ENCODE measurements around the gene VWA1. TPM values are rescaled to one million over a fixed set of nuclear protein-coding genes. Genes with fewer than 3 reads are reported as not detected.

Gene VWA1
- total RNA-seq, 4 donors from 2014 or later: 29.4 to 82.0 (median 51.6) TPM

DNA sequence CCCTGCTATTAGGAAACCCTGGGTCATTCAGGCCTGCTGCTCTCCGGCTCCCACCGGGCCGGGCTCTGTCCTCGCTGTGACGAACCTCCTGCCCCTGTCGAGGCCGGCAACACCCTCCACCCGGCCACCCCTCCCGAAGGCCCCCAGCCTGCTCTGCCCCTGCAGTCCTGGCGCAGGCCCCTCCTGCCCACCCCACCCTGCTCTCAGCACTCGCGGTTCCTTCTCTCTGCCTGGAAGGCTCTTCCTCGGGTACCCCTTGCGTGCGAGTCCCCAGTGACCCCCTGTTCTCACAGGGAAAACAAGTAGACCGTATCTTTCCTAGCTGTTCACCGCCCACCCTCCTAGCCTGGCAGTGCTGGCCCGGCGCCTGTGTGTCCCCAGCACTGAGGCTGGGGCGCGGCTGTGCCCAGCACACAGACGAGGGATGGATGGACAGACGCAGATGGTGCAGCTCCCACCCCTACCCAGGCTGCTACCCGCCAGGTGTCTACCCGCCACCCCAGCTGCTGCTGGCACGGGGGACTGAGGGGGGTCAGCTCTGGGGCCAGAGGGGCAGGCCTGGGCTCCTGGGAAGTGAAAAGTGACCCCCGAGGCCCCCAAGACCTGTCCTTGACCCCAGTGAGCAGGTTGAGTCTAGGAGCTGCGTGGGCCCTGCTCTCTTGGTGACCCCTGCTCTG, 3.1 kb upstream of the VWA1 start:
- intact Hi-C loops (cut with DNase I; ENCODE audit: low total_unique reads) (no loop called here), in situ Hi-C loops (cut with MboI; ENCODE audit: low pct_ligation_motif_present in 1 of 4, low pct_unique_long_range_greater_than_20kb in 1 of 4, low sequenced_read_pairs in 3 of 4) (no loop called here)
- no peak overlapping the region for H3K4me3 ChIP-seq

DNA sequence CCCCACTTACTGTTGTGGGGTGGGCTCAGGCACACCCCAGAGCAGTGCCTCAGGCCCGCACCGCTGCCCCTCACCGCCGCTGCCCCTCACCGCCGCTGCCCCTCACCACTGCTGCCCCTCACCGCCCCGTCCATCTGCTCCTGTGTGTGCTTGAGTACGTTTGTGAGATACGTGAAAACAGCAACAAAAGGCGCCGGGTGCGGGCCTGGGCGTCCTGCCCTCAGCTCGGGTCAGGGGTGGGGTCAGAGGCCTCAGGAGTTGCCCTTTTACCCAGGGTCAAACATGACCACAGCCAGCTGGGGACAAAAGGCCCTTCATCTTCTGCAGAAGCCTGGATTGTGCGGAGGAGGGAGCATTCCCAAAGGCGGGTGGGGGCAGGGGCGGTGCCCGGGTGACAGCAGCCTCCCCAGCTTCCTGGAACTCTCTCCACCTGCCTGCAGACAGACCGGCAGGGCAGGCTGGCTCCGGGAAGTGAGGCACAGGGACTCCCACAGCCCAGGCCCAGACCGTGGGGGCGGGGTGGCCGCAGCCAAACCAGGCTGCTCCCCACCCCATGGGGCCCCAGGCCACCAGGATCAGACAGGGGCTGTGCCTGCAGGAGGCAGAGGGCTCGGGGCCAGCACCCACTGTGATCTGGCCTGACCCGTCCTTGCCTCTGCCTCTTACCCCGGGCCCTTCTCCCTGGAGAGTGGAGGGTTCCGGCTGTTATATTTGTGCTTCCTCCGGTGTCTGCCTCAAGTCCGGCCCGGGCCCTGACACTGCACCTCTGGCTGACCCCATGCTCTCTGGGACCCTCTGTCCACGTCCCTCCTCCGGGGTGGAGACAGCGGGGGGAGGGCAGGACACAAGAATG, 2.3 kb upstream of the VWA1 start:
- no peaks in the 10 kb centered on the region for H3K9me3 ChIP-seq
- H3K27ac ChIP-seq: peak overlapping the region; percentile 88 to 96 (median 94)
- peak; percentile 93 for DNase-seq
- H3K36me3 ChIP-seq: no peaks in the 10 kb centered on the region
- intact Hi-C loops (cut with DNase I; ENCODE audit: low total_unique reads) (no loop called here), in situ Hi-C loops (cut with MboI; ENCODE audit: low pct_ligation_motif_present in 1 of 4, low pct_unique_long_range_greater_than_20kb in 1 of 4, low sequenced_read_pairs in 3 of 4) (no loop called here)
- H3K27me3 ChIP-seq: peaks cover 1% of the 10 kb centered on the region
- peaks cover 73 to 86% (median 83%) of the 10 kb centered on the region in 4 donors for H3K4me1 ChIP-seq
- H3K4me3 ChIP-seq: peak overlapping the region in 2 of 4 donors; percentile 17
- TF ChIP-seq POLR2AphosphoS5 (IDR thresholded peaks at IDR 0.05): peak; percentile 88 to 90 (median 90)
- TF ChIP-seq, protein P1, sequence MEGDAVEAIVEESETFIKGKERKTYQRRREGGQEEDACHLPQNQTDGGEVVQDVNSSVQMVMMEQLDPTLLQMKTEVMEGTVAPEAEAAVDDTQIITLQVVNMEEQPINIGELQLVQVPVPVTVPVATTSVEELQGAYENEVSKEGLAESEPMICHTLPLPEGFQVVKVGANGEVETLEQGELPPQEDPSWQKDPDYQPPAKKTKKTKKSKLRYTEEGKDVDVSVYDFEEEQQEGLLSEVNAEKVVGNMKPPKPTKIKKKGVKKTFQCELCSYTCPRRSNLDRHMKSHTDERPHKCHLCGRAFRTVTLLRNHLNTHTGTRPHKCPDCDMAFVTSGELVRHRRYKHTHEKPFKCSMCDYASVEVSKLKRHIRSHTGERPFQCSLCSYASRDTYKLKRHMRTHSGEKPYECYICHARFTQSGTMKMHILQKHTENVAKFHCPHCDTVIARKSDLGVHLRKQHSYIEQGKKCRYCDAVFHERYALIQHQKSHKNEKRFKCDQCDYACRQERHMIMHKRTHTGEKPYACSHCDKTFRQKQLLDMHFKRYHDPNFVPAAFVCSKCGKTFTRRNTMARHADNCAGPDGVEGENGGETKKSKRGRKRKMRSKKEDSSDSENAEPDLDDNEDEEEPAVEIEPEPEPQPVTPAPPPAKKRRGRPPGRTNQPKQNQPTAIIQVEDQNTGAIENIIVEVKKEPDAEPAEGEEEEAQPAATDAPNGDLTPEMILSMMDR (IDR thresholded peaks at IDR 0.05): no peak
- peak; percentile 93 for TF ChIP-seq EP300 (IDR thresholded peaks at IDR 0.05; ENCODE audit: low read depth)
- TF ChIP-seq POLR2A (IDR thresholded peaks at IDR 0.05): peak; percentile 87
- WGBS, 2 donors (ENCODE audit: low coverage in 1 of 2): 38% methylated on average over 32 of the region's 34 CpGs; no CpG with 5 or more reads in 1 of the 2 donors

More for the DNA sequence above, 3.1 kb upstream of the VWA1 start:
- whole genome bisulfite sequencing, 2 donors (ENCODE audit: low coverage in 1 of 2): 59% methylated on average over 28 of the region's 28 CpGs; no CpG with 5 or more reads in 1 of the 2 donors
- Histone ChIP-seq H3K27me3 (peaks cover 6% of the 10 kb centered on the region), H3K4me1 (peaks cover 67 to 80% (median 76%) of the 10 kb centered on the region in 4 donors), H3K36me3 (no peaks in the 10 kb centered on the region), H3K9me3 (no peaks in the 10 kb centered on the region), H3K27ac (peak overlapping the region; percentile 88 to 96 (median 94))
- DNase-seq: no peak
- TF ChIP-seq, protein P1 (IDR thresholded peaks at IDR 0.05): no peak
- TF ChIP-seq POLR2A (IDR thresholded peaks at IDR 0.05) (no peak), EP300 (IDR thresholded peaks at IDR 0.05; ENCODE audit: low read depth) (no peak), POLR2AphosphoS5 (IDR thresholded peaks at IDR 0.05) (no peak)

DNA sequence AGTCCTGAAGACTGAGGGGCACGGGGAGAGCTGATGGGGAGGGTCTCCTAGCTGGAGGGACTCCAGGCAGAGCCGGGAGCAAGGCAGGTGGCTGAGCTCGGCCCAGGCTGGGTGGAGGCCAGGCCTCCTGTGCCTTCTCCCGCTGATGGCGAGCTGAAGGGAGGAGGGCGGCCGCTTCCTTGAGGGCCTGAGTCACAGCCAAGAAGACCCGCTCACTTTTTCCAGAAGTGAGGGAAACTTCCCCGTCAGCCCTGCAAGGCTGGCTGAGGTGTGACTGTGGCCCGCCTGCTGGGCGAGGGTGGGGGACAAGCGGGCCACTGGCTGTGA, 1.7 kb upstream of the VWA1 start:
- peaks cover 73 to 92% (median 88%) of the 10 kb centered on the region in 4 donors for H3K4me1 ChIP-seq
- no peaks in the 10 kb centered on the region for H3K9me3 ChIP-seq
- WGBS, 2 donors (ENCODE audit: low coverage in 1 of 2): 0 to 36% methylated on average over 1 to 9 of the region's 12 CpGs
- TF ChIP-seq, protein P1 (IDR thresholded peaks at IDR 0.05): no peak
- intact Hi-C loops (cut with DNase I; ENCODE audit: low total_unique reads): no loop called here
- no peaks in the 10 kb centered on the region for H3K36me3 ChIP-seq
- no peaks in the 10 kb centered on the region for H3K27me3 ChIP-seq
- H3K4me3 ChIP-seq: peak overlapping the region in 2 of 4 donors; percentile 17
- no peak for DNase-seq
- in situ Hi-C loops (cut with MboI; ENCODE audit: low pct_ligation_motif_present in 1 of 4, low pct_unique_long_range_greater_than_20kb in 1 of 4, low sequenced_read_pairs in 3 of 4): no loop called here
- H3K27ac ChIP-seq: peak overlapping the region; percentile 88 to 96 (median 94)

DNA sequence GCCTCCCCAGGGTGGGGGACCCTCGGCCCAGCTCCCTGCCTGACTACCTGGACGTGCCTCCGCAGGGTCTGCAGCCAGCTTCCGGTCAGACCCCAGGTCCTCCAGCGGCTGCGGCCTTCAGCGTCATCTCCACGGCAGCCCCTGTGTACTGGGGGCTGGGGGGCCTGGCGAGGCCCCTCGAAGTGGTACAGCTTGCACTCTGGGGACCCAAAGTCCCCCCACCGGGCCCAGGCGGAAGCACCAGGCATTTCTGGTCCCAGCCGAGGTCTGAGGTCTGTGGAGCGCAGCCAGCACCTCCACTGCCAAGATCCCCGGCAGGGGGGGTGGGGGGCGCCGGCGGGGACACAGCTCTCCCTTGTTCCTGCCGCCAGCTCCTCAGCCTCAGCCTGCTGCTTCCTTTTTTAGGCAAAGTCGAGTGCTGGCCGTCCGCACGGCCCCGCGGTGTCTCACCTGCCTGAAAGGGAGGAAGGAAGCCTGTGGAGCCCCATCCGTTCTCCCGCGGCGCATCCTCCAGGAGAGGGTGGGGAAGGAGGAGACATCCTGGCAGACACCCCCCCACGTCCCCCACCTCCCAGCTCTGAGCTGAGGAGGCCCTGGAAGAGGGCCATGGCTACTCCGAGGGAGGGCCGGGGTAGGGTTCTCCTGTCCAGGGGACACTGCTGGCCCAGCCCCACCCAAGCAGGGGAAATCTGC, 1.2 kb upstream of the VWA1 start:
- Histone ChIP-seq H3K27ac (peak overlapping the region; percentile 88 to 96 (median 94)), H3K27me3 (no peaks in the 10 kb centered on the region), H3K4me3 (peak overlapping the region in 2 of 4 donors; percentile 17), H3K36me3 (no peaks in the 10 kb centered on the region), H3K9me3 (no peaks in the 10 kb centered on the region), H3K4me1 (peaks cover 70 to 91% (median 88%) of the 10 kb centered on the region in 4 donors)
- in situ Hi-C loops (cut with MboI; ENCODE audit: low pct_ligation_motif_present in 1 of 4, low pct_unique_long_range_greater_than_20kb in 1 of 4, low sequenced_read_pairs in 3 of 4) (no loop called here), intact Hi-C loops (cut with DNase I; ENCODE audit: low total_unique reads) (no loop called here)
- peak; percentile 53 for DNase-seq
- 52% methylated on average over 20 of the region's 32 CpGs; no CpG with 5 or more reads in 1 of the 2 donors for WGBS, 2 donors (ENCODE audit: low coverage in 1 of 2)
- TF ChIP-seq POLR2AphosphoS5 (IDR thresholded peaks at IDR 0.05) (peak in 1 of 3 donors; percentile 7), POLR2A (IDR thresholded peaks at IDR 0.05) (no peak)
